ENCODE data around the gene KRR1. TPM values are rescaled to one million over a fixed set of nuclear protein-coding genes. Genes with fewer than 3 reads are reported as not detected.
"Not testable (repeated sequence)": the region's sequence is repeated elsewhere in the genome, so short reads cannot be mapped to it uniquely, and the experiment has no call there.

The KRR1 gene
- total and polyA plus RNA-seq, 4 donors, result 3.8 to 42.5 (median 28.2) TPM

GRCh38 chr12:75477137-75477536, 34.3 kb downstream of the KRR1 start:
- intact Hi-C loops (cut with DNase I), result no loop called here
- ATAC-seq (ENCODE audit: low FRiP score) (no peak), DNase-seq (no peak)
- no peak overlapping the region for H3K27ac ChIP-seq (ENCODE audit: low read depth in 1 of 2, low read length in 2 of 2)
- 82 to 90% methylated on average over 2 of the region's 2 CpGs for WGBS, 2 donors
- H3K27me3 ChIP-seq (ENCODE audit: control insufficient read depth in 1 of 2, insufficient read depth in 2 of 2, low read length in 1 of 2), result no peaks in the 10 kb centered on the region
- no peaks in the 10 kb centered on the region for H3K36me3 ChIP-seq (ENCODE audit: control insufficient read depth in 1 of 2, insufficient read depth in 2 of 2, low read length in 1 of 2)
- no peaks in the 10 kb centered on the region for H3K9me3 ChIP-seq (ENCODE audit: control insufficient read depth, low read length)
- H3K4me3 ChIP-seq (ENCODE audit: low read length in 2 of 2), result no peak overlapping the region
- H3K4me1 ChIP-seq (ENCODE audit: control insufficient read depth in 1 of 2, insufficient read depth in 2 of 2, low read length in 2 of 2), result no peaks in the 10 kb centered on the region

DNA sequence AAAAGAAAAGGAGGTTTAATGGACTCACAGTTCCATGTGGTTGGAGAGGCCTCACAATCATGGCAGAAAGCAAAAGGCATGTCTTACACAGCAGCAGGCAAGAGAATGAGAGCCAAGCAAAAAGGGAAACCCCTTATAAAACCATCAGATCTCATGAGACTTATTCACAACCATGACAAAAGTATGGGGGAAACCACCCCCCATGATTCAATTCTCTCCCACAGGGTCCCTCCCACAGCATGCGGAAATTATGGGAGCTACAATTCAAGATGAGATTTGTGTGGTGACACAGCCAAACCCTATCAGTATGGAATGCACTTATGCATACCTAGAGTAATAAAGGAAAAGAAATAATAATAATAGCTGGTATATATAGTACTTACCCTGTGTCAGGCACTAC, 35.3 kb downstream of the KRR1 start:
- H3K4me1 ChIP-seq (ENCODE audit: control insufficient read depth in 1 of 2, insufficient read depth in 2 of 2, low read length in 2 of 2), result no peaks in the 10 kb centered on the region
- no peaks in the 10 kb centered on the region for H3K36me3 ChIP-seq (ENCODE audit: control insufficient read depth in 1 of 2, insufficient read depth in 2 of 2, low read length in 1 of 2)
- H3K27me3 ChIP-seq (ENCODE audit: control insufficient read depth in 1 of 2, insufficient read depth in 2 of 2, low read length in 1 of 2), result no peaks in the 10 kb centered on the region
- no peak overlapping the region for H3K27ac ChIP-seq (ENCODE audit: low read depth in 1 of 2, low read length in 2 of 2)
- no peaks in the 10 kb centered on the region for H3K9me3 ChIP-seq (ENCODE audit: control insufficient read depth, low read length)
- no peak overlapping the region for H3K4me3 ChIP-seq (ENCODE audit: low read length in 2 of 2)
- no peak for DNase-seq
- ATAC-seq (ENCODE audit: low FRiP score), result no peak
- 72 to 92% methylated on average over 1 of the region's 1 CpG for WGBS, 2 donors
- intact Hi-C loops (cut with DNase I), result no loop called here

DNA sequence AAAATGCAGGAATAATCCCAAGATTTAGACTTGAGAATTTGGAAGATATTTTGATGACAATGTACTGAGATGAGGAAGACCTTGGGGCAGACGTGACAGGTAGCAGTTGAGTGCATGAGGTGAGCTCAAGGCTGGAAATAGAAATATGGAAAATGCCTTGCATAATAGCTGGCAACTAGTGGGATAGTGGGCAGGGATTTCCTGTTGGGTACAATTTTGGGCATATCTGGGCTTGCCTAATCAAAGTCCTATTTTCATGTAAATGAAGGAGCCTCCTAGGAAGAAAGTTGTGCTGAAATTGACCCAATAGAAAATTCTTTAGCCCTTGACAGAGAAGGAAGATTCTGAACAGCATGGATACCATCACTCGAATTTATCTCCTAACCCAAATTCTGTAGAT, 37.3 kb downstream of the KRR1 start:
- Histone ChIP-seq H3K27me3 (ENCODE audit: control insufficient read depth in 1 of 2, insufficient read depth in 2 of 2, low read length in 1 of 2) (no peaks in the 10 kb centered on the region), H3K4me3 (ENCODE audit: low read length in 2 of 2) (no peak overlapping the region), H3K9me3 (ENCODE audit: control insufficient read depth, low read length) (no peaks in the 10 kb centered on the region), H3K27ac (ENCODE audit: low read depth in 1 of 2, low read length in 2 of 2) (no peak overlapping the region), H3K4me1 (ENCODE audit: control insufficient read depth in 1 of 2, insufficient read depth in 2 of 2, low read length in 2 of 2) (no peaks in the 10 kb centered on the region), H3K36me3 (ENCODE audit: control insufficient read depth in 1 of 2, insufficient read depth in 2 of 2, low read length in 1 of 2) (no peaks in the 10 kb centered on the region)
- no peak for DNase-seq
- WGBS, 2 donors, result 71 to 72% methylated on average over 2 of the region's 2 CpGs
- intact Hi-C loops (cut with DNase I), result no loop called here
- ATAC-seq (ENCODE audit: low FRiP score), result no peak

DNA sequence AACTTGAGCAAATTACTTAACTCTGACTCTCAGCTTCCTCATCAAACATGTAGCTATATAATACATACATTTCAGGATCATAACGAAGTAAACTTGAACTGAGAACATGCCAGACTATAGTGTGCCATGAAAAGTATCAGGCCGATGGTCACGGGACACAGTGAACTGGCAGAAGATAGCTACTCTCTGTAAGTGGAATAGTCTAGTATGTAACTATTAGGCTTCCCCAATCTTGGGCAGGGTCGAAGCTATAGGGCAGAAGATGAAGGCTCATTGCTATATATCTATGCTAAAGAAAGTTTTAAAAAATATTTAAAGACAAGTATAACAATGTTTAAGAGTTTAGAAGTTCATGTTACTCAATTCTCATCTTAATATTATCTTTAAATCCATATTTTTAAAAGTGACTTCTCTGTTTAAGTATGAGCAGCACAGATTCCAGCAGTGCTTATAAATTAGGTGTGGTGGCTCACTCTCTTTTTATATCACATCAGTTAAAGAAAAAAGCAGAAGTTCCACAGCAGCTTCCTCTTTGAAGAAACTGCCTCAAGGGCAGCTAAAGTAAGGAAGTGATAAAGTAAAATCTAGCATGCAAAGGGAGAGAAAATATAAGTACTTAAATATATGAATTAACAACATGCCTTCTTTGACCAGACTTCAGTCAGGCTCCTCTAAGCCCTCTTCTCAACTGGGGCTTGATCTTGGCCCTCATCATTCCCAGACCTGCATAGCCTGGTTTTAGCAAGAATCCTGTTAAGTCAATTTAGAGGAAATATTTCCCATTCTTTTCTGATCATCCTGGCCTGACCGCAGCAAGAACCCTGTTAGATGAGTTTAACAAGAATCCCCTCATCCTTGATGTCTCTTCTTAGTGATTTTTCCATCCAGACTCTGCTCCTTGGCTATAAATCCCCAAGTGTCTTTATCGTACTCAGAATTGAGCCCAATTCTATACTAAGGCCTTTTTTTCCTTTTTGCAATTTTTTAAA, 39.2 kb downstream of the KRR1 start:
- ATAC-seq (ENCODE audit: low FRiP score), result no peak
- 89 to 90% methylated on average over 6 of the region's 6 CpGs for WGBS, 2 donors
- intact Hi-C loops (cut with DNase I), result no loop called here
- Histone ChIP-seq H3K27me3 (ENCODE audit: control insufficient read depth in 1 of 2, insufficient read depth in 2 of 2, low read length in 1 of 2) (no peaks in the 10 kb centered on the region), H3K4me3 (ENCODE audit: low read length in 2 of 2) (no peak overlapping the region), H3K27ac (ENCODE audit: low read depth in 1 of 2, low read length in 2 of 2) (no peak overlapping the region), H3K9me3 (ENCODE audit: control insufficient read depth, low read length) (no peaks in the 10 kb centered on the region), H3K36me3 (ENCODE audit: control insufficient read depth in 1 of 2, insufficient read depth in 2 of 2, low read length in 1 of 2) (no peaks in the 10 kb centered on the region), H3K4me1 (ENCODE audit: control insufficient read depth in 1 of 2, insufficient read depth in 2 of 2, low read length in 2 of 2) (no peaks in the 10 kb centered on the region)
- DNase-seq, result no peak

DNA sequence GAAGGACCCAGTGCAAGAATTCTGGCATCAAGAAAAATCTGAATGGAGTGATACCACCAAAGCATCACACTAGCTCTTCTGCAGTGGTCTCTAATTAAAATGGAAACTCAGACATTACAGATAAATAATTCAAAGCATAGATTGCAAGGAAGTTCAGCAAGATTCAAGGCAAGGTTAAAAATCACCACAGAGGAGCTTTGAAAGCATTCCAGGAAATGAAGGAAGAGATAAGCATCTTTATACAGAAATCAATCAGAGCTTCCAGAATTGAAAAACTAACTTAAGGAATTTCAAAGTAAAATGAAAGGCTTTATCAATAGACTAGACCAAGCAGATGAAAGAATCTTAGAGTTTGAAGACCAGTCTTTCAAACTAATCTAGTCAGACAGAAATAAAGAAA, 51.2 kb downstream of the KRR1 start:
- ATAC-seq (ENCODE audit: low FRiP score), result no peak
- Histone ChIP-seq H3K9me3 (ENCODE audit: control insufficient read depth, low read length) (no peaks in the 10 kb centered on the region), H3K36me3 (ENCODE audit: control insufficient read depth in 1 of 2, insufficient read depth in 2 of 2, low read length in 1 of 2) (no peaks in the 10 kb centered on the region), H3K4me1 (ENCODE audit: control insufficient read depth in 1 of 2, insufficient read depth in 2 of 2, low read length in 2 of 2) (no peaks in the 10 kb centered on the region), H3K27ac (ENCODE audit: low read depth in 1 of 2, low read length in 2 of 2) (no peak overlapping the region), H3K4me3 (ENCODE audit: low read length in 2 of 2) (no peak overlapping the region), H3K27me3 (ENCODE audit: control insufficient read depth in 1 of 2, insufficient read depth in 2 of 2, low read length in 1 of 2) (no peaks in the 10 kb centered on the region)
- intact Hi-C loops (cut with DNase I), result no loop called here
- DNase-seq, result no peak

GRCh38 chr12:75459755-75460154, 51.7 kb downstream of the KRR1 start:
- WGBS, 2 donors, result 91 to 93% methylated on average over 3 of the region's 3 CpGs
- no peak for DNase-seq
- no peak for ATAC-seq (ENCODE audit: low FRiP score)
- intact Hi-C loops (cut with DNase I), result no loop called here
- no peaks in the 10 kb centered on the region for H3K9me3 ChIP-seq (ENCODE audit: control insufficient read depth, low read length)
- H3K4me3 ChIP-seq (ENCODE audit: low read length in 2 of 2), result no peak overlapping the region
- H3K36me3 ChIP-seq (ENCODE audit: control insufficient read depth in 1 of 2, insufficient read depth in 2 of 2, low read length in 1 of 2), result no peaks in the 10 kb centered on the region
- H3K27me3 ChIP-seq (ENCODE audit: control insufficient read depth in 1 of 2, insufficient read depth in 2 of 2, low read length in 1 of 2), result no peaks in the 10 kb centered on the region
- H3K4me1 ChIP-seq (ENCODE audit: control insufficient read depth in 1 of 2, insufficient read depth in 2 of 2, low read length in 2 of 2), result no peaks in the 10 kb centered on the region
- no peak overlapping the region for H3K27ac ChIP-seq (ENCODE audit: low read depth in 1 of 2, low read length in 2 of 2)

- H3K4me1 ChIP-seq (ENCODE audit: control insufficient read depth in 1 of 2, insufficient read depth in 2 of 2, low read length in 2 of 2); H3K27ac ChIP-seq (ENCODE audit: low read depth in 1 of 2, low read length in 2 of 2); H3K4me3 ChIP-seq (ENCODE audit: low read length in 2 of 2); DNase-seq; H3K9me3 ChIP-seq (ENCODE audit: control insufficient read depth, low read length); ATAC-seq (ENCODE audit: low FRiP score); H3K27me3 ChIP-seq (ENCODE audit: control insufficient read depth in 1 of 2, insufficient read depth in 2 of 2, low read length in 1 of 2); H3K36me3 ChIP-seq (ENCODE audit: control insufficient read depth in 1 of 2, insufficient read depth in 2 of 2, low read length in 1 of 2); intact Hi-C loops (cut with DNase I): not testable (repeated sequence)
- WGBS, 2 donors, result 81 to 87% methylated on average over 9 of the region's 9 CpGs
These were observed 53.5 kb downstream of the KRR1 start for GRCh38 chr12:75457866-75458265.

- Histone ChIP-seq H3K27ac (ENCODE audit: low read depth in 1 of 2, low read length in 2 of 2) (no peak overlapping the region), H3K4me3 (ENCODE audit: low read length in 2 of 2) (no peak overlapping the region), H3K36me3 (ENCODE audit: control insufficient read depth in 1 of 2, insufficient read depth in 2 of 2, low read length in 1 of 2) (no peaks in the 10 kb centered on the region), H3K9me3 (ENCODE audit: control insufficient read depth, low read length) (no peaks in the 10 kb centered on the region), H3K4me1 (ENCODE audit: control insufficient read depth in 1 of 2, insufficient read depth in 2 of 2, low read length in 2 of 2) (no peaks in the 10 kb centered on the region), H3K27me3 (ENCODE audit: control insufficient read depth in 1 of 2, insufficient read depth in 2 of 2, low read length in 1 of 2) (no peaks in the 10 kb centered on the region)
- WGBS, 2 donors, result 58 to 59% methylated on average over 1 of the region's 1 CpG
- intact Hi-C loops (cut with DNase I), result no loop called here
- DNase-seq (no peak), ATAC-seq (ENCODE audit: low FRiP score) (no peak)
These were observed 54.2 kb downstream of the KRR1 start for GRCh38 chr12:75457191-75457590.

- ATAC-seq (ENCODE audit: low FRiP score), result no peak
- Histone ChIP-seq H3K36me3 (ENCODE audit: control insufficient read depth in 1 of 2, insufficient read depth in 2 of 2, low read length in 1 of 2) (no peaks in the 10 kb centered on the region), H3K27me3 (ENCODE audit: control insufficient read depth in 1 of 2, insufficient read depth in 2 of 2, low read length in 1 of 2) (no peaks in the 10 kb centered on the region), H3K27ac (ENCODE audit: low read depth in 1 of 2, low read length in 2 of 2) (no peak overlapping the region), H3K4me3 (ENCODE audit: low read length in 2 of 2) (no peak overlapping the region), H3K9me3 (ENCODE audit: control insufficient read depth, low read length) (no peaks in the 10 kb centered on the region), H3K4me1 (ENCODE audit: control insufficient read depth in 1 of 2, insufficient read depth in 2 of 2, low read length in 2 of 2) (no peaks in the 10 kb centered on the region)
- peak in 1 of 2 donors; percentile 50 for DNase-seq
- 73 to 89% methylated on average over 5 of the region's 5 CpGs for WGBS, 2 donors
- intact Hi-C loops (cut with DNase I), result no loop called here
These were observed 55.6 kb downstream of the KRR1 start for GRCh38 chr12:75455839-75456238.

All from aorta (tissue), 5 donors.